WTC11 (cell line): ENCODE data around the gene POLR3A. TPM values are rescaled to one million over a fixed set of nuclear protein-coding genes. Genes with fewer than 3 reads are reported as not detected.
A peak's percentile ranks its signal among the peaks of the same experiment; 100 is the strongest.

Experiments
- ATAC-seq: fragments of 200-7000 bp; cut with Tn5 transposase; 2 replicates; pipeline ENCODE4 v1.10.0; 2021; ENCODE audit warnings: mild to moderate bottlenecking, moderate library complexity
- CTCF ChIA-PET: fragments of 300-600 bp; sonication (Branson Sonifier 250); formaldehyde crosslinking; loops from one replicate; lab custom pipeline; 2021; ENCODE audit warnings: antibody characterized with exemption; lab: Charles Lee
- POLR2A ChIA-PET: fragments of 350-600 bp; sonication (Branson Sonifier 250); formaldehyde crosslinking; loops from one replicate; lab custom pipeline; 2021; ENCODE audit warnings: antibody characterized with exemption; lab: Charles Lee
- DNase-seq: peaks from one replicate; pipeline ENCODE4 v3.0.0; 2021; ENCODE audit warnings: low spot score
- H3K27ac Mint-ChIP-seq: 2 replicates; pipeline ENCODE4 v1.8.0; 2021; ENCODE audit warnings: mixed read lengths
- H3K27me3 Mint-ChIP-seq: 2 replicates; pipeline ENCODE4 v1.8.0; 2021; ENCODE audit warnings: low read depth, mild to moderate bottlenecking, moderate library complexity, mixed read lengths
- H3K36me3 Mint-ChIP-seq: 2 replicates; pipeline ENCODE4 v1.8.0; 2021; ENCODE audit warnings: mixed read lengths
- H3K4me1 Mint-ChIP-seq: 2 replicates; pipeline ENCODE4 v1.8.0; 2022; ENCODE audit warnings: mixed read lengths
- H3K4me3 Mint-ChIP-seq: 2 replicates; pipeline ENCODE4 v1.8.0; 2021; ENCODE audit warnings: mild to moderate bottlenecking, moderate library complexity, mixed read lengths
- H3K9me3 Mint-ChIP-seq: 2 replicates; pipeline ENCODE4 v1.8.0; 2021; ENCODE audit warnings: mixed read lengths
- CDX4 ChIP-seq: fragments of 250-450 bp; sonication (Bioruptor Pico); IDR thresholded peaks from 2 replicates; pipeline ENCODE4 v1.9.0; 2021; ENCODE audit warnings: moderate library complexity, mild to moderate bottlenecking, inconsistent platforms, borderline replicate concordance
- EMX1 ChIP-seq: fragments of 250-450 bp; sonication (Bioruptor Pico); IDR thresholded peaks from 2 replicates; pipeline ENCODE4 v1.8.0; 2021; ENCODE audit warnings: mild to moderate bottlenecking
- ERG ChIP-seq: fragments of 250-450 bp; sonication (Bioruptor Pico); IDR thresholded peaks from 2 replicates; pipeline ENCODE4 v1.8.0; 2021; ENCODE audit warnings: mild to moderate bottlenecking
- ETV6 ChIP-seq: sonication (generic); formaldehyde crosslinking; IDR thresholded peaks from 2 replicates; pipeline ENCODE4 v1.8.1; 2022; ENCODE audit warnings: mild to moderate bottlenecking, missing genetic modification reagents
- FOXP1 ChIP-seq: sonication (generic); formaldehyde crosslinking; IDR thresholded peaks from 2 replicates; pipeline ENCODE4 v1.8.0; 2022; ENCODE audit warnings: missing genetic modification reagents, mild to moderate bottlenecking, moderate library complexity, borderline replicate concordance
- GTF2I ChIP-seq: fragments of 250-450 bp; sonication (Bioruptor Pico); conservative IDR thresholded peaks from 2 replicates; pipeline ENCODE4 v1.4.0; 2021; ENCODE audit warnings: mild to moderate bottlenecking
- MXD4 ChIP-seq: fragments of 250-450 bp; sonication (Bioruptor Pico); IDR thresholded peaks from 2 replicates; pipeline ENCODE4 v1.8.0; 2021; ENCODE audit warnings: mild to moderate bottlenecking, moderate library complexity, borderline replicate concordance
- NFATC4 ChIP-seq: fragments of 250-450 bp; sonication (Bioruptor Pico); IDR thresholded peaks from 2 replicates; pipeline ENCODE4 v1.9.0; 2021; ENCODE audit warnings: mild to moderate bottlenecking
- OVOL2 ChIP-seq: fragments of 250-450 bp; sonication (Bioruptor Pico); IDR thresholded peaks from 2 replicates; pipeline ENCODE4 v1.9.0; 2021; ENCODE audit warnings: mild to moderate bottlenecking, borderline replicate concordance
- PRRX2 ChIP-seq: fragments of 250-450 bp; sonication (Bioruptor Pico); IDR thresholded peaks from 2 replicates; pipeline ENCODE4 v1.8.0; 2021; ENCODE audit warnings: mild to moderate bottlenecking
- SOX15 ChIP-seq: fragments of 250-450 bp; sonication (Bioruptor Pico); IDR thresholded peaks from 2 replicates; pipeline ENCODE4 v1.9.0; 2021; ENCODE audit warnings: mild to moderate bottlenecking
- ZBTB21 ChIP-seq: sonication (generic); formaldehyde crosslinking; IDR thresholded peaks from 2 replicates; pipeline ENCODE4 v1.8.1; 2023; ENCODE audit warnings: mild to moderate bottlenecking, missing genetic modification reagents, borderline replicate concordance
- ZBTB43 ChIP-seq: sonication (generic); formaldehyde crosslinking; IDR thresholded peaks from 2 replicates; pipeline ENCODE4 v1.8.1; 2023; ENCODE audit warnings: mild to moderate bottlenecking, missing genetic modification reagents
- ZNF121 ChIP-seq: sonication (generic); formaldehyde crosslinking; IDR thresholded peaks from 2 replicates; pipeline ENCODE4 v1.8.0; 2023; ENCODE audit warnings: missing genetic modification reagents
- ZNF396 ChIP-seq: fragments of 250-450 bp; sonication (Bioruptor Pico); IDR thresholded peaks from 2 replicates; pipeline ENCODE4 v1.8.0; 2021; ENCODE audit warnings: mild to moderate bottlenecking, moderate library complexity, borderline replicate concordance
- ZNF416 ChIP-seq: fragments of 250-450 bp; sonication (Bioruptor Pico); IDR thresholded peaks from 2 replicates; pipeline ENCODE4 v1.9.0; 2021; ENCODE audit warnings: mild to moderate bottlenecking, inconsistent platforms
- ZNF423 ChIP-seq: fragments of 250-450 bp; sonication (Bioruptor Pico); IDR thresholded peaks from 2 replicates; pipeline ENCODE4 v2.1.2; 2022; ENCODE audit warnings: mild to moderate bottlenecking, moderate library complexity
- ZNF425 ChIP-seq: fragments of 250-450 bp; sonication (Bioruptor Pico); conservative IDR thresholded peaks from 2 replicates; pipeline ENCODE4 v1.9.0; 2021; ENCODE audit warnings: mild to moderate bottlenecking
- ZNF671 ChIP-seq: fragments of 250-450 bp; sonication (Bioruptor Pico); IDR thresholded peaks from 2 replicates; pipeline ENCODE4 v1.8.0; 2021; ENCODE audit warnings: mild to moderate bottlenecking
- ZSCAN18 ChIP-seq: fragments of 250-450 bp; sonication (Bioruptor Pico); IDR thresholded peaks from 2 replicates; pipeline ENCODE4 v2.1.2; 2022; ENCODE audit warnings: mild to moderate bottlenecking, moderate library complexity
- total RNA-seq: library from RNA; stranded (reverse); gene quantifications from 3 replicates; pipeline ENCODE4 v1.2.3, GENCODE V29; 2021
- TF ChIP-seq, protein P1 (sequence below): sonication (generic); formaldehyde crosslinking; IDR thresholded peaks from 2 replicates; pipeline ENCODE4 v1.8.0; 2022; ENCODE audit warnings: mild to moderate bottlenecking, missing genetic modification reagents
- TF ChIP-seq, protein P2 (sequence below): fragments of 250-450 bp; sonication (Bioruptor Pico); IDR thresholded peaks from 2 replicates; pipeline ENCODE4 v1.9.0; 2021; ENCODE audit warnings: mild to moderate bottlenecking
- TF ChIP-seq, protein P3 (sequence below): fragments of 250-450 bp; sonication (Bioruptor Pico); IDR thresholded peaks from 2 replicates; pipeline ENCODE4 v1.9.0; 2021; ENCODE audit warnings: mild to moderate bottlenecking
- TF ChIP-seq, protein P4 (sequence below): sonication (generic); formaldehyde crosslinking; IDR thresholded peaks from 2 replicates; pipeline ENCODE4 v1.8.1; 2022; ENCODE audit warnings: low read depth, mild to moderate bottlenecking, moderate library complexity, missing genetic modification reagents, borderline replicate concordance

The POLR3A gene
- total RNA-seq, 1 experiment from 2014 or later: 32.2 TPM

- H3K4me1 Mint-ChIP-seq: peaks cover 79% of the 10 kb centered on the region
Observed at GRCh38 chr10:78041170-78042057, 12.1 kb upstream of the POLR3A start.

More at GRCh38 chr10:78041170-78042057, 12.1 kb upstream of the POLR3A start:
- TF ChIP-seq FOXP1 (0 out of 2 replicates have a peak, but pooled peaks have one; percentile 30), GTF2I (CRISPR knock-in tag) (no peak), ETV6 (CRISPR knock-in tag) (no peak), ZSCAN18 (CRISPR knock-in tag) (no peak), CDX4 (no peak), SOX15 (CRISPR knock-in tag) (no peak), MXD4 (CRISPR knock-in tag) (no peak), ZNF423 (no peak), OVOL2 (CRISPR knock-in tag) (no peak), ZBTB21 (CRISPR knock-in tag) (no peak), ERG (CRISPR knock-in tag) (peak; percentile 61; the same call in 1 of the 2 replicates), ZNF425 (CRISPR knock-in tag) (peak; percentile 70), ZNF416 (CRISPR knock-in tag) (no peak), ZNF396 (CRISPR knock-in tag) (no peak), EMX1 (CRISPR knock-in tag) (peak; percentile 68; the same call in 1 of the 2 replicates), ZNF671 (peak; percentile 63), ZBTB43 (CRISPR knock-in tag) (no peak), PRRX2 (CRISPR knock-in tag) (no peak; the same call in none of the 2 replicates), ZNF121 (no peak), NFATC4 (peak; percentile 84)
- TF ChIP-seq, protein P1, sequence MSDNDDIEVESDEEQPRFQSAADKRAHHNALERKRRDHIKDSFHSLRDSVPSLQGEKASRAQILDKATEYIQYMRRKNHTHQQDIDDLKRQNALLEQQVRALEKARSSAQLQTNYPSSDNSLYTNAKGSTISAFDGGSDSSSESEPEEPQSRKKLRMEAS (CRISPR knock-in tag): no peak
- TF ChIP-seq, protein P2, sequence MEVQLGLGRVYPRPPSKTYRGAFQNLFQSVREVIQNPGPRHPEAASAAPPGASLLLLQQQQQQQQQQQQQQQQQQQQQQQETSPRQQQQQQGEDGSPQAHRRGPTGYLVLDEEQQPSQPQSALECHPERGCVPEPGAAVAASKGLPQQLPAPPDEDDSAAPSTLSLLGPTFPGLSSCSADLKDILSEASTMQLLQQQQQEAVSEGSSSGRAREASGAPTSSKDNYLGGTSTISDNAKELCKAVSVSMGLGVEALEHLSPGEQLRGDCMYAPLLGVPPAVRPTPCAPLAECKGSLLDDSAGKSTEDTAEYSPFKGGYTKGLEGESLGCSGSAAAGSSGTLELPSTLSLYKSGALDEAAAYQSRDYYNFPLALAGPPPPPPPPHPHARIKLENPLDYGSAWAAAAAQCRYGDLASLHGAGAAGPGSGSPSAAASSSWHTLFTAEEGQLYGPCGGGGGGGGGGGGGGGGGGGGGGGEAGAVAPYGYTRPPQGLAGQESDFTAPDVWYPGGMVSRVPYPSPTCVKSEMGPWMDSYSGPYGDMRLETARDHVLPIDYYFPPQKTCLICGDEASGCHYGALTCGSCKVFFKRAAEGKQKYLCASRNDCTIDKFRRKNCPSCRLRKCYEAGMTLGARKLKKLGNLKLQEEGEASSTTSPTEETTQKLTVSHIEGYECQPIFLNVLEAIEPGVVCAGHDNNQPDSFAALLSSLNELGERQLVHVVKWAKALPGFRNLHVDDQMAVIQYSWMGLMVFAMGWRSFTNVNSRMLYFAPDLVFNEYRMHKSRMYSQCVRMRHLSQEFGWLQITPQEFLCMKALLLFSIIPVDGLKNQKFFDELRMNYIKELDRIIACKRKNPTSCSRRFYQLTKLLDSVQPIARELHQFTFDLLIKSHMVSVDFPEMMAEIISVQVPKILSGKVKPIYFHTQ (CRISPR knock-in tag): peak; percentile 73
- TF ChIP-seq, protein P3, sequence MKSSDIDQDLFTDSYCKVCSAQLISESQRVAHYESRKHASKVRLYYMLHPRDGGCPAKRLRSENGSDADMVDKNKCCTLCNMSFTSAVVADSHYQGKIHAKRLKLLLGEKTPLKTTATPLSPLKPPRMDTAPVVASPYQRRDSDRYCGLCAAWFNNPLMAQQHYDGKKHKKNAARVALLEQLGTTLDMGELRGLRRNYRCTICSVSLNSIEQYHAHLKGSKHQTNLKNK (CRISPR knock-in tag): no peak
- TF ChIP-seq, protein P4, sequence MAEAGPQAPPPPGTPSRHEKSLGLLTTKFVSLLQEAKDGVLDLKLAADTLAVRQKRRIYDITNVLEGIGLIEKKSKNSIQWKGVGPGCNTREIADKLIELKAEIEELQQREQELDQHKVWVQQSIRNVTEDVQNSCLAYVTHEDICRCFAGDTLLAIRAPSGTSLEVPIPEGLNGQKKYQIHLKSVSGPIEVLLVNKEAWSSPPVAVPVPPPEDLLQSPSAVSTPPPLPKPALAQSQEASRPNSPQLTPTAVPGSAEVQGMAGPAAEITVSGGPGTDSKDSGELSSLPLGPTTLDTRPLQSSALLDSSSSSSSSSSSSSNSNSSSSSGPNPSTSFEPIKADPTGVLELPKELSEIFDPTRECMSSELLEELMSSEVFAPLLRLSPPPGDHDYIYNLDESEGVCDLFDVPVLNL (CRISPR knock-in tag): no peak
- no peaks in the 10 kb centered on the region for H3K27me3 Mint-ChIP-seq
- H3K4me3 Mint-ChIP-seq: peak overlapping the region; percentile 5; the same call in 1 of the 2 replicates
- H3K9me3 Mint-ChIP-seq: no peaks in the 10 kb centered on the region
- DNase-seq (no peak), ATAC-seq (no peak)
- ChIA-PET CTCF (interaction anchor here (2.5 kb wide), 1 partner anchor 12 kb away, joined by 7 read pairs; the partner anchor contains the start of gene POLR3A), POLR2A (no interaction called here)
- H3K36me3 Mint-ChIP-seq: peaks cover 66% of the 10 kb centered on the region
- H3K27ac Mint-ChIP-seq: peak overlapping the region; percentile 95
